ENCODE data around the gene TENM3. TPM values are rescaled to one million over a fixed set of nuclear protein-coding genes. Genes with fewer than 3 reads are reported as not detected.

TENM3 gene
- total RNA-seq, 2 donors from 2014 or later, result 39.5 to 51.9 TPM

DNA sequence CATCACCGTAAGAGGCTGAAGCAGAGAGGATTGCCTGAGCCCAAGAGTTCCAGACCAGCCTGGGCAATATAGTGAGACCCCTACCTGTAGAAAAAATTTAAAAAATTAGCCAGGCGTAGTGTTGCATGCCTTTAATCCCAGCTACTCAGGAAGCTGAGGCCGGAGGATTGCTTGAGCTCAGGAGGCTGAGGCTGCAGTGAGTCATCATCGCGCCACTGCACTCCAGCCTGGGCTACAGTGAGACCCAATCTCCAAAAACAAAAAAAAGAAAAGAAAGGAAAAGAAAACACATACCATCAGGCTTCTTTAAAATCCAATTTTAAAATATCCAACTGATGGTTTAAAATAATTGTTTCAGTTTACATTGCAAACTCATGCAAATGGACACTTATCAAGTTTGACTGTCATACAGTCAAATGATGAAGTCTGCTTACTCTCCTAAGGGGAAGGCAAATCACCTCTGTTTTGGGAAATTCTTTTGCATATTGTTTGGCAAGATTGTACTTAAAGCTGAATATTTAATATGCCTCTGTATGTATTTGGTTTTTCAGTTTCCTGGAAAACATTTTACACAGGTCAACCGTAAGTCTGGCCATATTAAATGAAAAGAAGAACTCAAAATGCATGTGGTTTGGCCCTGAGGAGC is 23.7 kb upstream of the TENM3 start:
- 95% methylated on average over 4 to 6 of the region's 6 CpGs for WGBS, 2 experiments (ENCODE audit: insufficient coverage in 1 of 2, insufficient read length in 1 of 2)
- TF ChIP-seq, protein P1, sequence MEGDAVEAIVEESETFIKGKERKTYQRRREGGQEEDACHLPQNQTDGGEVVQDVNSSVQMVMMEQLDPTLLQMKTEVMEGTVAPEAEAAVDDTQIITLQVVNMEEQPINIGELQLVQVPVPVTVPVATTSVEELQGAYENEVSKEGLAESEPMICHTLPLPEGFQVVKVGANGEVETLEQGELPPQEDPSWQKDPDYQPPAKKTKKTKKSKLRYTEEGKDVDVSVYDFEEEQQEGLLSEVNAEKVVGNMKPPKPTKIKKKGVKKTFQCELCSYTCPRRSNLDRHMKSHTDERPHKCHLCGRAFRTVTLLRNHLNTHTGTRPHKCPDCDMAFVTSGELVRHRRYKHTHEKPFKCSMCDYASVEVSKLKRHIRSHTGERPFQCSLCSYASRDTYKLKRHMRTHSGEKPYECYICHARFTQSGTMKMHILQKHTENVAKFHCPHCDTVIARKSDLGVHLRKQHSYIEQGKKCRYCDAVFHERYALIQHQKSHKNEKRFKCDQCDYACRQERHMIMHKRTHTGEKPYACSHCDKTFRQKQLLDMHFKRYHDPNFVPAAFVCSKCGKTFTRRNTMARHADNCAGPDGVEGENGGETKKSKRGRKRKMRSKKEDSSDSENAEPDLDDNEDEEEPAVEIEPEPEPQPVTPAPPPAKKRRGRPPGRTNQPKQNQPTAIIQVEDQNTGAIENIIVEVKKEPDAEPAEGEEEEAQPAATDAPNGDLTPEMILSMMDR (conservative IDR thresholded peaks at IDR 0.05), result no peak
- Histone ChIP-seq H3K4me1 (ENCODE audit: control insufficient read depth, insufficient read depth, low read length) (no peaks in the 10 kb centered on the region), H3K27me3 (ENCODE audit: control insufficient read depth, insufficient read depth, low read length, poor library complexity, severe bottlenecking) (no peaks in the 10 kb centered on the region), H3K9ac (ENCODE audit: extremely low read depth, low read length, poor library complexity, severe bottlenecking) (no peak overlapping the region), H3K36me3 (ENCODE audit: control insufficient read depth, insufficient read depth, low read length) (no peaks in the 10 kb centered on the region), H3K9me3 (ENCODE audit: control insufficient read depth, low read length) (no peaks in the 10 kb centered on the region), H3K4me3 (ENCODE audit: low read length) (no peak overlapping the region), H3K27ac (ENCODE audit: low read depth, low read length) (no peak overlapping the region)
- no peak overlapping the region for H3K4me3 Mint-ChIP-seq
- no peaks in the 10 kb centered on the region for H3K36me3 Mint-ChIP-seq (ENCODE audit: low read depth)
- no peaks in the 10 kb centered on the region for H3K9me3 Mint-ChIP-seq
- H3K27ac Mint-ChIP-seq, result no peak overlapping the region
- H3K27me3 Mint-ChIP-seq (ENCODE audit: insufficient read depth), result no peaks in the 10 kb centered on the region
- peaks cover 15% of the 10 kb centered on the region for H3K4me1 Mint-ChIP-seq
- no peak for DNase-seq

GRCh38 chr4:182221987-182222386 is 21.2 kb upstream of the TENM3 start:
- H3K36me3 ChIP-seq (ENCODE audit: control insufficient read depth, insufficient read depth, low read length), result no peaks in the 10 kb centered on the region
- no peak overlapping the region for H3K4me3 ChIP-seq (ENCODE audit: low read length)
- H3K4me1 ChIP-seq (ENCODE audit: control insufficient read depth, insufficient read depth, low read length), result no peaks in the 10 kb centered on the region
- H3K36me3 Mint-ChIP-seq (ENCODE audit: low read depth), result no peaks in the 10 kb centered on the region
- no peaks in the 10 kb centered on the region for H3K9me3 Mint-ChIP-seq
- H3K4me1 Mint-ChIP-seq, result peaks cover 2% of the 10 kb centered on the region
- no peaks in the 10 kb centered on the region for H3K27me3 Mint-ChIP-seq (ENCODE audit: insufficient read depth)
- 92% methylated on average over 3 to 5 of the region's 5 CpGs for WGBS, 2 experiments (ENCODE audit: insufficient coverage in 1 of 2, insufficient read length in 1 of 2)
- H3K27ac Mint-ChIP-seq, result no peak overlapping the region
- no peak for DNase-seq
- no peak overlapping the region for H3K4me3 Mint-ChIP-seq
- H3K9me3 ChIP-seq (ENCODE audit: control insufficient read depth, low read length), result no peaks in the 10 kb centered on the region
- H3K9ac ChIP-seq (ENCODE audit: extremely low read depth, low read length, poor library complexity, severe bottlenecking), result no peak overlapping the region
- no peaks in the 10 kb centered on the region for H3K27me3 ChIP-seq (ENCODE audit: control insufficient read depth, insufficient read depth, low read length, poor library complexity, severe bottlenecking)
- no peak overlapping the region for H3K27ac ChIP-seq (ENCODE audit: low read depth, low read length)
- TF ChIP-seq, protein P1 (conservative IDR thresholded peaks at IDR 0.05), result no peak

GRCh38 chr4:182222766-182223165 is 20.4 kb upstream of the TENM3 start:
- Histone ChIP-seq H3K36me3 (ENCODE audit: control insufficient read depth, insufficient read depth, low read length) (no peaks in the 10 kb centered on the region), H3K27me3 (ENCODE audit: control insufficient read depth, insufficient read depth, low read length, poor library complexity, severe bottlenecking) (no peaks in the 10 kb centered on the region), H3K27ac (ENCODE audit: low read depth, low read length) (no peak overlapping the region), H3K9me3 (ENCODE audit: control insufficient read depth, low read length) (no peaks in the 10 kb centered on the region), H3K4me3 (ENCODE audit: low read length) (no peak overlapping the region), H3K4me1 (ENCODE audit: control insufficient read depth, insufficient read depth, low read length) (no peaks in the 10 kb centered on the region), H3K9ac (ENCODE audit: extremely low read depth, low read length, poor library complexity, severe bottlenecking) (no peak overlapping the region)
- no peak overlapping the region for H3K27ac Mint-ChIP-seq
- WGBS, 2 experiments (ENCODE audit: insufficient coverage in 1 of 2, insufficient read length in 1 of 2), result 81 to 91% methylated on average over 2 of the region's 2 CpGs
- TF ChIP-seq, protein P1 (conservative IDR thresholded peaks at IDR 0.05), result no peak
- H3K9me3 Mint-ChIP-seq, result no peaks in the 10 kb centered on the region
- no peak for DNase-seq
- H3K36me3 Mint-ChIP-seq (ENCODE audit: low read depth), result no peaks in the 10 kb centered on the region
- no peaks in the 10 kb centered on the region for H3K27me3 Mint-ChIP-seq (ENCODE audit: insufficient read depth)
- peaks cover 2% of the 10 kb centered on the region for H3K4me1 Mint-ChIP-seq
- H3K4me3 Mint-ChIP-seq, result no peak overlapping the region

All from endodermal cell (in vitro differentiated cells).